ENCODE results near the gene ZNF800. TPM values are rescaled to one million over a fixed set of nuclear protein-coding genes. Genes with fewer than 3 reads are reported as not detected.
"Not testable (repeated sequence)": the region's sequence is repeated elsewhere in the genome, so short reads cannot be mapped to it uniquely, and the experiment has no call there.

ZNF800 gene
- total and polyA plus RNA-seq, 8 donors: 3.8 to 41.9 (median 20.9) TPM

GRCh38 chr7:127437837-127438236, 45.3 kb upstream of the ZNF800 start:
- H3K36me3 ChIP-seq: no peaks in the 10 kb centered on the region
- H3K27me3 ChIP-seq: no peaks in the 10 kb centered on the region
- DNase-seq: no peak
- no peak overlapping the region for H3K4me3 ChIP-seq
- WGBS, 5 donors: 53 to 69% (median 62%) methylated on average over 2 of the region's 2 CpGs
- no peaks in the 10 kb centered on the region for H3K9me3 ChIP-seq
- H3K4me1 ChIP-seq: no peaks in the 10 kb centered on the region
- intact Hi-C loops (cut with DNase I; ENCODE audit: low total_unique reads): no loop called here
- no peak for TF ChIP-seq CTCF (IDR thresholded peaks at IDR 0.05)
- no peak for TF ChIP-seq EP300 (IDR thresholded peaks at IDR 0.05)
- TF ChIP-seq POLR2A (IDR thresholded peaks at IDR 0.05): no peak
- no peak for TF ChIP-seq POLR2AphosphoS5 (IDR thresholded peaks at IDR 0.05)
- H3K27ac ChIP-seq: no peak overlapping the region

- Histone ChIP-seq H3K4me1 (no peaks in the 10 kb centered on the region), H3K36me3 (no peaks in the 10 kb centered on the region), H3K9me3 (no peaks in the 10 kb centered on the region), H3K27ac (no peak overlapping the region), H3K4me3 (no peak overlapping the region), H3K27me3 (no peaks in the 10 kb centered on the region)
- no peak for DNase-seq
- intact Hi-C loops (cut with DNase I; ENCODE audit: low total_unique reads): no loop called here
- WGBS, 5 donors: 84 to 96% (median 91%) methylated on average over 3 of the region's 3 CpGs
- TF ChIP-seq POLR2A (IDR thresholded peaks at IDR 0.05): no peak
- no peak for TF ChIP-seq POLR2AphosphoS5 (IDR thresholded peaks at IDR 0.05)
- no peak for TF ChIP-seq CTCF (IDR thresholded peaks at IDR 0.05)
- TF ChIP-seq EP300 (IDR thresholded peaks at IDR 0.05): no peak
Observed at GRCh38 chr7:127437241-127437640, 44.7 kb upstream of the ZNF800 start.

GRCh38 chr7:127429281-127429680, 36.8 kb upstream of the ZNF800 start:
- H3K27me3 ChIP-seq; H3K36me3 ChIP-seq; DNase-seq; H3K4me3 ChIP-seq; H3K4me1 ChIP-seq; intact Hi-C loops (cut with DNase I; ENCODE audit: low total_unique reads); H3K27ac ChIP-seq: not testable (repeated sequence)
- 90 to 97% (median 93%) methylated on average over 15 to 18 of the region's 18 CpGs for WGBS, 5 donors
- H3K9me3 ChIP-seq: peaks cover 0 to 10% (median 2%) of the 10 kb centered on the region in 4 donors

- H3K27ac ChIP-seq: no peak overlapping the region
- intact Hi-C loops (cut with DNase I; ENCODE audit: low total_unique reads): no loop called here
- H3K27me3 ChIP-seq: no peaks in the 10 kb centered on the region
- peak in 1 of 2 donors; percentile 9 for DNase-seq
- TF ChIP-seq POLR2A (IDR thresholded peaks at IDR 0.05) (no peak), EP300 (IDR thresholded peaks at IDR 0.05) (no peak), CTCF (IDR thresholded peaks at IDR 0.05) (no peak)
- H3K4me1 ChIP-seq: no peaks in the 10 kb centered on the region
- WGBS, 5 donors: 66 to 82% (median 71%) methylated on average over 2 of the region's 2 CpGs
- no peak overlapping the region for H3K4me3 ChIP-seq
- H3K36me3 ChIP-seq: no peaks in the 10 kb centered on the region
- no peaks in the 10 kb centered on the region for H3K9me3 ChIP-seq
Observed at GRCh38 chr7:127419196-127419595, 26.7 kb upstream of the ZNF800 start.

GRCh38 chr7:127418459-127418858, 26.0 kb upstream of the ZNF800 start:
- H3K4me3 ChIP-seq: no peak overlapping the region
- no peak for DNase-seq
- no peaks in the 10 kb centered on the region for H3K9me3 ChIP-seq
- no peak for TF ChIP-seq POLR2AphosphoS5 (IDR thresholded peaks at IDR 0.05)
- TF ChIP-seq POLR2A (IDR thresholded peaks at IDR 0.05): no peak
- no peak for TF ChIP-seq EP300 (IDR thresholded peaks at IDR 0.05)
- TF ChIP-seq CTCF (IDR thresholded peaks at IDR 0.05): no peak
- no peaks in the 10 kb centered on the region for H3K27me3 ChIP-seq
- H3K27ac ChIP-seq: no peak overlapping the region
- no peaks in the 10 kb centered on the region for H3K36me3 ChIP-seq
- intact Hi-C loops (cut with DNase I; ENCODE audit: low total_unique reads): no loop called here
- 47 to 50% (median 48%) methylated on average over 2 of the region's 2 CpGs for WGBS, 5 donors
- H3K4me1 ChIP-seq: no peaks in the 10 kb centered on the region
